ENCODE results near the gene YOD1. TPM values are rescaled to one million over a fixed set of nuclear protein-coding genes. Genes with fewer than 3 reads are reported as not detected.

YOD1 gene
- total RNA-seq, 1 donor from 2014 or later = 5.5 TPM

DNA sequence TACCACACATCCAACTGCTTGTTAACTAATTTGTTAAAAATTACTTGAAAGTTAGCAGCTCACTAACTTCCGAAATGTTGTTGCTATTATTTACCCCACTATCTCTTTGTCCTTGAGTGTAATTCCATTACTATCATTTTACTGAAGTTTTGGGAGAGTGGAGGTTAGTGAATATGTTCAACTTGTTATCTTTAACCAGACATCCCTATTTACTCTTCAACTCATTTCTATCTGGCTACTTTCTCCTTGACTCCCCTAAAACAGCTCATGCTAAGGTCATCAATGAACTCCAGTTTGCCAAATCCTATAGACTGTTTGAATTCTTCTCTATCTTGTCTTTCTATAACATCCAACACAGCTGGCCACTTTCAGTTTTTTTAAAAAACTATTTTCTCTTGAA is 14.1 kb downstream of the YOD1 start:
- no peak for TF ChIP-seq CTCF (IDR thresholded peaks at IDR 0.05)
- H3K4me1 Mint-ChIP-seq (ENCODE audit: low read depth) = peaks cover 15% of the 10 kb centered on the region
- no peak overlapping the region for H3K4me3 Mint-ChIP-seq (ENCODE audit: unreplicated experiment)
- no peaks in the 10 kb centered on the region for H3K36me3 Mint-ChIP-seq (ENCODE audit: low read depth)
- H3K27ac Mint-ChIP-seq (ENCODE audit: unreplicated experiment) = no peak overlapping the region
- H3K9me3 Mint-ChIP-seq (ENCODE audit: low read depth) = no peaks in the 10 kb centered on the region
- no peak for DNase-seq (ENCODE audit: low spot score)
- H3K27me3 Mint-ChIP-seq (ENCODE audit: low read depth) = peaks cover 8% of the 10 kb centered on the region

DNA sequence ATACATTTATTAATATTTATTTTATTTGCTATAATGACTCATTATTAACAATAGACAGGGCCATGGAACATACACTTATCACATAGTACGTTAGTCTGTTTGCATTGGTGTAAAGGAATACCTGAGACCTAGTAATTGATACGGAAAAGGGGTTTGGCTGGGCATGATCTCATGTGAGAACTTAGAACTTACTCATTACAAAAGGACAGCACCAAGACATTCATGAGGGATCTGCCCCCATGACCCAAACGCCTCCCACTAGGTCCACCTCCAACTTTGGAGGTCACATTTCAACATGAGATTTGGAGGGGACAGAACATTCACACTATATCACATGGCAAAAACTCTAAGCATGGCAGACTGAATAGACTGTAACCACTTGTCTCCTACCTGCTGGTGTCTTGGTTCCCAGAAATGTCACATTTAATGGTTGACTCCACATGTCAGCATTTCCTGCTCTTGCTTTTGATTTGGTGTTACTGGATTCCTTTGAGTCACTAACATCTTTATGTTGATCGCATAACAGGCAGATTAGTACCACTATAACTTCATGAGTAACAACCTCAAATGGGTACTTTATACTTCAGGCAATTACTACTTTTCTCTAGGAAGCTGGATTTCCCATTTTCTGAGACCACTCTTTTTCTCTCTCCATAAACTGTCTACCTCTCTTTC is 15.0 kb downstream of the YOD1 start:
- peaks cover 12% of the 10 kb centered on the region for H3K4me1 Mint-ChIP-seq (ENCODE audit: low read depth)
- DNase-seq (ENCODE audit: low spot score) = no peak
- peaks cover 17% of the 10 kb centered on the region for H3K27me3 Mint-ChIP-seq (ENCODE audit: low read depth)
- no peaks in the 10 kb centered on the region for H3K9me3 Mint-ChIP-seq (ENCODE audit: low read depth)
- H3K4me3 Mint-ChIP-seq (ENCODE audit: unreplicated experiment) = no peak overlapping the region
- no peak overlapping the region for H3K27ac Mint-ChIP-seq (ENCODE audit: unreplicated experiment)
- no peak for TF ChIP-seq CTCF (IDR thresholded peaks at IDR 0.05)
- no peaks in the 10 kb centered on the region for H3K36me3 Mint-ChIP-seq (ENCODE audit: low read depth)

GRCh38 chr1:207034998-207035397 is 16.0 kb downstream of the YOD1 start:
- DNase-seq (ENCODE audit: low spot score) = no peak
- no peaks in the 10 kb centered on the region for H3K36me3 Mint-ChIP-seq (ENCODE audit: low read depth)
- H3K4me1 Mint-ChIP-seq (ENCODE audit: low read depth) = peaks cover 6% of the 10 kb centered on the region
- H3K27me3 Mint-ChIP-seq (ENCODE audit: low read depth) = peaks cover 21% of the 10 kb centered on the region
- H3K27ac Mint-ChIP-seq (ENCODE audit: unreplicated experiment) = no peak overlapping the region
- no peak for TF ChIP-seq CTCF (IDR thresholded peaks at IDR 0.05)
- H3K4me3 Mint-ChIP-seq (ENCODE audit: unreplicated experiment) = no peak overlapping the region
- H3K9me3 Mint-ChIP-seq (ENCODE audit: low read depth) = no peaks in the 10 kb centered on the region

DNA sequence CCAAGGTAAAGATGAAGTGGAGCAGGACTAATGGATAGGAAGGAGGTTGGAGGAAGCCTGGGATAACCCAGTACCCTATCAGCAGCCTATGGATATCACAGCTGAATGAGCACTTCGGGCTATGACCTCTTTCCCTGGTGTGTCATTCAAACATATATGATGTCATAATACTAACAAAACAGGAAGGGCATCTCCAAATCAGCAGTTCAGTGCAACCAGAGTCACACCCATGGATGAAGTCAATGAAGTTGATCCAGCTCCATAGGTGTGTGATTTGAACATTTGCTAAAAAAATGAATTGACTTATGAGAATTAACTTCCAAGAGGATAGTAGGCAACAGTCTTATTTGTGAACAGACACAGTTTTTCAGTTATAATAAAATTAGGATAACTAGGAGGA is 16.8 kb downstream of the YOD1 start:
- no peak for DNase-seq (ENCODE audit: low spot score)
- no peak overlapping the region for H3K27ac Mint-ChIP-seq (ENCODE audit: unreplicated experiment)
- TF ChIP-seq CTCF (IDR thresholded peaks at IDR 0.05) = no peak
- H3K27me3 Mint-ChIP-seq (ENCODE audit: low read depth) = peaks cover 21% of the 10 kb centered on the region
- no peaks in the 10 kb centered on the region for H3K9me3 Mint-ChIP-seq (ENCODE audit: low read depth)
- H3K4me3 Mint-ChIP-seq (ENCODE audit: unreplicated experiment) = no peak overlapping the region
- no peaks in the 10 kb centered on the region for H3K36me3 Mint-ChIP-seq (ENCODE audit: low read depth)
- H3K4me1 Mint-ChIP-seq (ENCODE audit: low read depth) = no peaks in the 10 kb centered on the region

DNA sequence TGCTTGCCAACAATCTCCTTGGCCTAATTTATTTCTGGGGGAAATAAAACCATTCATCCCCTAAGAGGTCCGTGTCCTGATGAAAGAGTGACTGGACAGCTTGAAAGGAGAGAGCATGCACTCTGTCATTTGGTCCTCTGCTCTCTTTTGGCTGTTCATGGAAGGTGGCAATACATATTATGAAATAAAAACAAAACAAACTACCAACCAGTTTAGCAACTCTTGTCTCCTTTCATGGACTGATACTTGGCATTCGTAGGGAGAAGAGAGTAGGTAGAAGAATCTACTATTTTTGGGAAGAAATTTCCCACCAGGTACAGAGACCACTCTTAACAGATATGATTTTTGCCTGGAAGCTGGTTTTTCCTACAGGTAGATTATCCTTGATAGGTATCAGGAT is 17.7 kb downstream of the YOD1 start:
- no peak for TF ChIP-seq CTCF (IDR thresholded peaks at IDR 0.05)
- Mint-ChIP-seq H3K27ac (ENCODE audit: unreplicated experiment) (no peak overlapping the region), H3K27me3 (ENCODE audit: low read depth) (peaks cover 21% of the 10 kb centered on the region), H3K36me3 (ENCODE audit: low read depth) (no peaks in the 10 kb centered on the region), H3K4me1 (ENCODE audit: low read depth) (no peaks in the 10 kb centered on the region), H3K9me3 (ENCODE audit: low read depth) (no peaks in the 10 kb centered on the region), H3K4me3 (ENCODE audit: unreplicated experiment) (no peak overlapping the region)
- no peak for DNase-seq (ENCODE audit: low spot score)
